HepG2 (cell line): ENCODE results near the gene ZBTB25. TPM values are rescaled to one million over a fixed set of nuclear protein-coding genes. Genes with fewer than 3 reads are reported as not detected.

Source experiments
- ATAC-seq: fragments of 200-7000 bp; cut with Tn5 transposase; 3 replicates; pipeline ENCODE4 v1.9.1; 2020; ENCODE audit warnings: mild to moderate bottlenecking, moderate library complexity
- BruUV-seq: library from RNA; stranded (reverse); fragments of 400-500 nt; replicated peaks from 2 replicates; lab custom pipeline; 2021; lab: Mats Ljungman, UMichigan
- CTCF ChIA-PET: fragments of 300-600 bp; formaldehyde crosslinking; extraction: SDS; loops from one replicate; lab custom pipeline; 2021; ENCODE audit warnings: low total read pairs, inconsistent platforms, low intra/inter-chr PET ratio; lab: Yijun Ruan, JAX
- POLR2A ChIA-PET: fragments of 350-600 bp; sonication (Branson Sonifier 250); formaldehyde crosslinking; loops from one replicate; lab custom pipeline; 2020; ENCODE audit warnings: antibody characterized with exemption, inconsistent platforms; lab: Yijun Ruan, JAX
- DNase-seq: peaks from one replicate; pipeline ENCODE4 v3.0.0-alpha.2; 2015; ENCODE audit warnings: low spot score
- FAIRE-seq: peaks from 3 replicates; lab custom pipeline; 2011; peaks lifted over from hg19 to GRCh38; lab: Jason Lieb, UNC
- H2AFZ ChIP-seq: one replicate; pipeline ENCODE4 v1.6.1; 2011; ENCODE audit warnings: low read length, inconsistent platforms
- H3K27ac ChIP-seq: fragments of 300-600 bp; 3 replicates; pipeline ENCODE4 v1.8.0; 2011; ENCODE audit warnings: mixed run types, mild to moderate bottlenecking, mixed read lengths, low read length, inconsistent platforms; ENCODE audit not compliant: insufficient read depth; ENCODE audit errors: extremely low read length
- H3K27me3 ChIP-seq, 2 experiments: fragments of 200-600 bp in 1 of 2; 2 replicates in 1 of 2; 3 replicates in 1 of 2; pipeline versions ENCODE4 v1.6.0 to v1.8.0; 2011; ENCODE audit warnings: low read length in 2 of 2, mild to moderate bottlenecking in 2 of 2, moderate library complexity in 2 of 2, inconsistent platforms in 1 of 2; ENCODE audit not compliant: insufficient read depth in 2 of 2, control insufficient read depth in 1 of 2
- H3K36me3 ChIP-seq, 2 experiments: fragments of 200-600 bp in 1 of 2; replicated peaks in 1 of 2; 2 replicates in 1 of 2; 3 replicates in 1 of 2; pipeline versions ENCODE4 v1.5.1 to v1.8.0; 2011; ENCODE audit warnings: low read length in 2 of 2, inconsistent platforms in 1 of 2; ENCODE audit not compliant: insufficient read depth in 2 of 2, control insufficient read depth in 1 of 2
- H3K4me1 ChIP-seq: 2 replicates; pipeline ENCODE4 v1.5.1; 2012; ENCODE audit warnings: low read length, inconsistent platforms; ENCODE audit not compliant: insufficient read depth
- H3K4me2 ChIP-seq: 2 replicates; pipeline ENCODE4 v1.6.0; 2011; ENCODE audit warnings: low read depth, low read length, inconsistent platforms
- H3K4me3 ChIP-seq, 3 experiments: fragments of 200-600 bp in 1 of 3; sonication (generic), shearing (Covaris generic) in 1 of 3; replicated peaks in 1 of 3; 2 replicates each; pipeline ENCODE4 v1.5.1; 2011 to 2016; ENCODE audit warnings: low read length in 3 of 3, inconsistent platforms in 2 of 3, low read depth in 2 of 3, mild to moderate bottlenecking in 2 of 3, control low read depth in 1 of 3, mixed read lengths in 1 of 3; ENCODE audit not compliant: insufficient read depth in 1 of 3
- H3K79me2 ChIP-seq: one replicate; pipeline ENCODE4 v1.6.1; 2011; ENCODE audit warnings: low read length, inconsistent platforms; ENCODE audit not compliant: insufficient read depth
- H3K9ac ChIP-seq: 2 replicates; pipeline ENCODE4 v1.6.0; 2011; ENCODE audit warnings: mild to moderate bottlenecking, low read depth, low read length, inconsistent platforms; ENCODE audit not compliant: insufficient read depth
- H3K9me3 ChIP-seq: 2 replicates; pipeline ENCODE4 v1.5.1; 2012; ENCODE audit warnings: mild to moderate bottlenecking, low read length
- H4K20me1 ChIP-seq: 2 replicates; pipeline ENCODE4 v1.6.0; 2011; ENCODE audit warnings: inconsistent platforms, mild to moderate bottlenecking, low read length, moderate library complexity; ENCODE audit not compliant: insufficient read depth
- HNRNPUL1 ChIP-seq: fragments of 200-400 bp; formaldehyde crosslinking; IDR thresholded peaks from 2 replicates; pipeline ENCODE4 v1.6.1; 2017; ENCODE audit warnings: low read depth, mild to moderate bottlenecking, low read length, moderate library complexity
- RARA ChIP-seq: IDR thresholded peaks from 2 replicates; pipeline ENCODE4 v1.6.1; 2016; ENCODE audit warnings: missing genetic modification reagents, missing compliant biosample characterization
- REPIN1 ChIP-seq: sonication (generic); formaldehyde crosslinking; IDR thresholded peaks from 2 replicates; pipeline ENCODE4 v1.8.0; 2022; ENCODE audit warnings: missing genetic modification reagents, low read depth, mild to moderate bottlenecking, borderline replicate concordance
- SRF ChIP-seq: IDR thresholded peaks from 2 replicates; pipeline ENCODE4 v1.6.1; 2011; ENCODE audit warnings: mild to moderate bottlenecking, low read depth, low read length, moderate library complexity
- ZEB1 ChIP-seq: IDR thresholded peaks from 2 replicates; pipeline ENCODE4 v1.6.1; 2012; ENCODE audit warnings: mild to moderate bottlenecking, low read depth, inconsistent platforms; ENCODE audit not compliant: insufficient replicate concordance
- ZNF619 ChIP-seq: sonication (generic); formaldehyde crosslinking; IDR thresholded peaks from 2 replicates; pipeline ENCODE4 v1.4.0; 2020; ENCODE audit warnings: mild to moderate bottlenecking, missing genetic modification reagents
- WGBS: methylation state at CpG from one replicate; pipeline ENCODE4 v1.1.6; 2017; ENCODE audit warnings: low lambda C conversion rate; 5-methylcytosine and 5-hydroxymethylcytosine counted together
- in situ Hi-C: cut with HindIII; loops from 2 replicates; pipeline ENCODE4 v1.10.0; 2017; ENCODE audit warnings: low pct_unique_long_range_greater_than_20kb; ENCODE audit not compliant: extremely low pct_ligation_motif_present
- intact Hi-C: fragments of 100-400 bp; cut with micrococcal nuclease; formaldehyde crosslinking; loops from one replicate; pipeline ENCODE4 v1.10.0; 2022; ENCODE audit not compliant: unreplicated experiment
- polyA plus RNA-seq, 8 experiments: library from polyadenylated mRNA; depleted of rRNA in 3 of 8; stranded (reverse) in 7 of 8; unstranded in 1 of 8; fragments of >200 nt; fragmentation: Illumina TruSeq in 4 of 8; extraction: Trizol in 4 of 8; gene quantifications; 2 replicates each; pipeline versions ENCODE4 v1.2.1 to v1.2.3, GENCODE V29; 2011 to 2016; ENCODE audit warnings: low read depth in 4 of 8, missing spikeins in 1 of 8, mixed read lengths in 1 of 8; ENCODE audit not compliant: insufficient read depth in 1 of 8
- total RNA-seq, 5 experiments: library from RNA; depleted of rRNA; stranded (reverse); fragments of >200 nt; fragmentation: Illumina TruSeq; extraction: Trizol; gene quantifications; 2 replicates each; pipeline ENCODE4 v1.2.3, GENCODE V29; 2016; ENCODE audit warnings: low read depth in 1 of 5

The ZBTB25 gene
- total and polyA plus RNA-seq, 2 of the 13 experiments (the other 11 are each of a cell fraction or from before 2014, with no cell fraction given), result 3.5 to 7.6 TPM

DNA sequence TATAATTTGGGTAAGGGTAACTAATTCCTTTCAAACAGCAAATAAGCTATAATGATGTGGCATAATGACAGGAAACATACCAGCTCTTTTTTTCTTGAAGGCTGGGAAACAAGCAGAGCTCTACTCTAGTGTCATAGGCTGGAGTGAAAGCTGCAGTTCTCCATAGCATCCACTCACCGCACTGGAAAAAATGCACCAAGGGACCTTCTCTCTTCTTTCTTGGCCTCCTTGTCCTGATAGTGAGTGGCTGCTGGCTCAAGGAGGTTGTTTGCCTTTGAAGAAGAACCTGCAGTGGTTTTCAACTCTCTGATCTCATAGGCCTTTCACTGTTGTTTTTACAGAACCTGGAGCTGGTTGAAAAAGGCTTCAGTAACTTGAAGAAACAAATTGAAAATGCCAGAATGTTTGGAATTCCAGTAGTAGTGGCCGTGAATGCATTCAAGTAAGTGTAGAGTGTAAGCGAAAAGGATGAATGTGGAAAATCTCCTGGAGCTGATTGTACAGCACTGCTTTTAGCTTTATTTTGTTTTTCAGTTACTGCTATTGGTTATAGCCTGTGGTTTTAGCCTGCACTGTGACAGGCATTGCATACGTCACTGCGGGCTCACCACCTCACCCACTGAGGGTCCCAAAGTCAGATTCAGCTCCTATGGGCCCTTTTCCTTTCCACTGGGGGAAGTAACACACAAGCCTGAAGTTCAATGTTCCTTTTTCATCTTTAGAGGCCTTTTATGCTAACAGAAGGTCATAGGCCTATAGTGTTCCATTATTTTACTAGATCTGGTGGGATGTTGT, 55.6 kb downstream of the ZBTB25 start (continued):
- TF ChIP-seq REPIN1 (CRISPR knock-in tag) (no peak), ZEB1 (no peak), ZNF619 (CRISPR knock-in tag) (no peak)

DNA sequence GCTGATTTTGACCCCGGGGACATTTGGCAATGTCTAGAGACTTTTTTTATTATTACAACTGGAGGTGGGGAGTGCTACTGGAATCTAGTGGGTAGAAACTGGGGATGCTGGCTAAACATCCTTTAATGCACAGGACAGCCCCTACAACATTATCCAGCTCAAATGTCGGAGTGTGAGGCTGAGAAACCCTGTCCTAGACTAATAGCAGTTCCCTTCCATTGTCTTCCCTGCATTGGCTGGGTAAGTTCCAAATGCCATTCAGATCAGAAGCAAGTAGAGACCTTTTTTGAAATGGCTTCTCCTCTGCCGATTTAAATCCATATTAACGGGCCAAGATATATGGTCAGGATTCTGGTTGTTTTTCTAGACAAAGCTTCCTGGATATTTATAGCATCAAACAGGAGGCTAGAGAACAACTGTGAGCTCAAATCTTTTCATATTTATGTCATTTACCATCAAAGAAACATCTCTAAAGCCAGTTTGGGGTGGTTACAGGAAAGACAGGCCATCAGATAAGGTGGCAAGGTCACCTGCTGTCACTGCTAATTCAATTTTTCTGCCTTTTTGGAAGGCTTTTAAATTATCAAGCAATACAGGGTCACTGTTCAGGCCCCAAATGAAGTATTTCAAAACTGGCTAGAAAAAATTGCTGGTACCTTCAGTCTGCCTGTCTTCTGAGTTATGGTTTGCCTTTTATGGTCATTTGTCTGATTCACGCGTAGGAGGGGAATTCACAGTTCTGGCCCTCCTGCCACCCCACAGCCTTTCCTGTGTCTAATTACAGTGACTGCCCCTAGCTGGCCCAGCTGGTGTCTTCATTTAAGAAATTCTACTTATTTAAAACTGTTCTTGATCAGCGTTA, 58.4 kb downstream of the ZBTB25 start:
- H3K36me3 ChIP-seq, result peaks cover 29 to 74% of the 10 kb centered on the region in 2 experiments
- CTCF ChIA-PET, result no interaction called here

More for the DNA sequence above, 58.4 kb downstream of the ZBTB25 start:
- Histone ChIP-seq H3K4me1 (no peaks in the 10 kb centered on the region), H4K20me1 (no peaks in the 10 kb centered on the region), H3K4me3 (no peak overlapping the region), H3K4me2 (no peak overlapping the region), H3K27ac (no peak overlapping the region), H2AFZ (no peak overlapping the region), H3K9me3 (no peaks in the 10 kb centered on the region), H3K79me2 (no peaks in the 10 kb centered on the region), H3K9ac (no peak overlapping the region), H3K27me3 (no peaks in the 10 kb centered on the region)
- ATAC-seq (no peak), FAIRE-seq (no peak), DNase-seq (no peak)
- TF ChIP-seq HNRNPUL1 (no peak), SRF (peak; percentile 74), RARA (CRISPR knock-in tag) (no peak)
- WGBS, result 98% methylated on average over 7 of the region's 7 CpGs
- intact Hi-C loops, result no loop called here
- no TSS peak for BruUV-seq
- POLR2A ChIA-PET, result no interaction called here
- in situ Hi-C loops, result no loop called here
